Brain (organoid and tissue), 1 donor: ENCODE results near the gene HMGN2. TPM values are rescaled to one million over a fixed set of nuclear protein-coding genes. Genes with fewer than 3 reads are reported as not detected.

Experiments
- polyA plus RNA-seq: library from polyadenylated mRNA; stranded (reverse); fragments of 350-450 nt; fragmentation: Illumina TruSeq; extraction: RNeasy Lipid Tissue Mini Kit (QIAGEN cat#74804); gene quantifications from one replicate; pipeline ENCODE4 v1.2.3, GENCODE V29; 2015; ENCODE audit warnings: low read depth, low replicate concordance; ENCODE audit not compliant: insufficient read depth

The HMGN2 gene
- polyA plus RNA-seq, 1 donor from 2014 or later, result 1,696 TPM

Other genes starting within 250 kb of the HMGN2 start
- gene CEP85, start 238.2 kb upstream of the HMGN2 start, polyA plus RNA-seq, result 32.8 TPM
- gene SH3BGRL3, start 192.4 kb upstream of the HMGN2 start, polyA plus RNA-seq, result 278 TPM
- gene UBXN11, start 165.8 kb upstream of the HMGN2 start, polyA plus RNA-seq, result 31.6 TPM
- gene CD52, start 154.5 kb upstream of the HMGN2 start, polyA plus RNA-seq, result 3.6 TPM
- 3.6 TPM for gene CRYBG2, start 118.3 kb upstream of the HMGN2 start, polyA plus RNA-seq
- gene ZNF683, start 99.7 kb upstream of the HMGN2 start, polyA plus RNA-seq, result not detected
- gene LIN28A, start 61.6 kb upstream of the HMGN2 start, polyA plus RNA-seq, result not detected
- 37.8 TPM for gene DHDDS, start 40.1 kb upstream of the HMGN2 start, polyA plus RNA-seq
- gene RPS6KA1, start 57.3 kb downstream of the HMGN2 start, polyA plus RNA-seq, result 24.0 TPM
- 61.7 TPM for gene ARID1A, start 223.6 kb downstream of the HMGN2 start, polyA plus RNA-seq